K562 (cell line): Measurements from ENCODE around the gene EIF2S1. TPM values are rescaled to one million over a fixed set of nuclear protein-coding genes. Genes with fewer than 3 reads are reported as not detected.

ENCODE experiments used
- NR0B1 ChIP-seq: fragments of 450-650 bp; IDR thresholded peaks from one replicate; pipeline ENCODE4 v1.6.1; 2018; ENCODE audit warnings: mild to moderate bottlenecking, moderate library complexity; ENCODE audit not compliant: partially characterized antibody
- RFX5 ChIP-seq: IDR thresholded peaks from 2 replicates; pipeline ENCODE4 v1.6.1; 2011; ENCODE audit warnings: low read depth, mild to moderate bottlenecking, improper control_type of control experiment, low read length
- YBX1 ChIP-seq: fragments of 450-650 bp; IDR thresholded peaks from 2 replicates; pipeline ENCODE4 v1.7.1; 2016; ENCODE audit warnings: mild to moderate bottlenecking
- ZBTB40 ChIP-seq, 2 experiments: fragments of 450-650 bp in 1 of 2; sonication (generic) in 1 of 2; formaldehyde crosslinking in 1 of 2; IDR thresholded peaks; 2 replicates each; pipeline versions ENCODE4 v1.7.1 to v1.9.0; 2016 to 2022; ENCODE audit warnings: inconsistent platforms in 1 of 2, mild to moderate bottlenecking in 1 of 2, missing genetic modification reagents in 1 of 2
- polyA plus RNA-seq, 8 experiments: library from polyadenylated mRNA; depleted of rRNA in 4 of 8; stranded (reverse) in 5 of 8; unstranded in 3 of 8; fragments of >200 nt; fragmentation: Nextera tagmentation in 2 of 8; fragmentation: Illumina TruSeq in 1 of 8; extraction: Ambion mirVana in 2 of 8; extraction: Trizol in 1 of 8; gene quantifications; 2 replicates each; pipeline versions ENCODE4 v1.2.1 to v1.2.3, GENCODE V29; 2011 to 2014; ENCODE audit warnings: inconsistent platforms in 1 of 8, missing spikeins in 1 of 8
- total RNA-seq, 7 experiments: library from RNA; depleted of rRNA in 6 of 7; stranded (reverse); fragments of >200 nt in 6 of 7; fragmentation: Illumina TruSeq in 2 of 7; extraction: Trizol in 2 of 7; gene quantifications; 2 replicates each; pipeline versions ENCODE4 v1.2.1 to v1.2.3, GENCODE V29; 2011 to 2021; ENCODE audit warnings: low replicate concordance in 1 of 7

Gene EIF2S1
- total and polyA plus RNA-seq, 9 of the 15 experiments (the other 6 are each of a cell fraction or from before 2014, with no cell fraction given) = 216 to 1,018 (median 332) TPM

- TF ChIP-seq ZBTB40 (IDR thresholded peaks at IDR 0.05) = no peak
- TF ChIP-seq ZBTB40 (CRISPR knock-in tag; IDR thresholded peaks at IDR 0.05) = no peak
- TF ChIP-seq NR0B1 = no peak
- TF ChIP-seq RFX5 = no peak
- TF ChIP-seq YBX1 = no peak
These were observed 32.7 kb downstream of the EIF2S1 start (continued) for GRCh38 chr14:67392800-67393199.
